Inflammatory macrophage (primary cell): ENCODE data around the gene SCN2A.

Source experiments
- DNase-seq, 2 donors: peaks; one replicate each; pipeline ENCODE4 v3.0.0-alpha.2; 2020 to 2022
- total RNA-seq, 18 experiments: gene quantifications; one replicate each; lab custom pipeline; 2026; ENCODE audit warnings: mixed read lengths in 6 of 18, inconsistent platforms in 2 of 18; lab: John Stamatoyannopoulos, UW

Gene SCN2A
- 0 to 0.41 (median 0.05) reads per million in 18 experiments for total RNA-seq

GRCh38 chr2:165239230-165239629 is at the start of gene SCN2A:
SCN2A (plus strand) TSS chr2:165239414; CDS start chr2:165295824, 56,410 bp downstream.
- DNase-seq = peak; percentile 39 to 46

- no peak for DNase-seq
These were observed 48.0 kb upstream of the SCN2A start for GRCh38 chr2:165191096-165191728.

- DNase-seq = no peak
These were observed 46.5 kb upstream of the SCN2A start for GRCh38 chr2:165192729-165193128.

- no peak for DNase-seq
These were observed 45.9 kb upstream of the SCN2A start for GRCh38 chr2:165193178-165193777.

GRCh38 chr2:165196411-165196810 is 42.8 kb upstream of the SCN2A start:
- no peak for DNase-seq

- DNase-seq = no peak
These were observed 41.9 kb upstream of the SCN2A start for GRCh38 chr2:165197346-165197745.

GRCh38 chr2:165198181-165198580 is 41.0 kb upstream of the SCN2A start:
- no peak for DNase-seq

- DNase-seq = no peak
These were observed 37.0 kb upstream of the SCN2A start for GRCh38 chr2:165202239-165202638.

- peak; percentile 4 to 11 for DNase-seq
These were observed 35.3 kb upstream of the SCN2A start, which contains the start of gene SCN3A for GRCh38 chr2:165203689-165204559. SCN3A (minus strand) TSS chr2:165204050; CDS start chr2:165176394, 27,656 bp downstream.

- DNase-seq = no peak
These were observed 33.3 kb upstream of the SCN2A start for GRCh38 chr2:165205865-165206264.

GRCh38 chr2:165208094-165208493 is 31.1 kb upstream of the SCN2A start:
- no peak for DNase-seq

- no peak for DNase-seq
These were observed 25.1 kb upstream of the SCN2A start for GRCh38 chr2:165214093-165214492.

GRCh38 chr2:165219481-165219880 is 19.7 kb upstream of the SCN2A start:
- DNase-seq = no peak

- no peak for DNase-seq
These were observed 14.3 kb upstream of the SCN2A start for GRCh38 chr2:165224941-165225340.

GRCh38 chr2:165227571-165227970 is 11.6 kb upstream of the SCN2A start:
- DNase-seq = no peak

- DNase-seq = no peak
These were observed 2.2 kb upstream of the SCN2A start for GRCh38 chr2:165237056-165237455.

GRCh38 chr2:165238295-165238694 is 919 bp upstream of the SCN2A start:
- no peak for DNase-seq

GRCh38 chr2:165239856-165240515 is 772 bp downstream of the SCN2A start:
- DNase-seq = no peak

- no peak for DNase-seq
These were observed 1.7 kb downstream of the SCN2A start for GRCh38 chr2:165240916-165241315.

- DNase-seq = no peak
These were observed 6.0 kb downstream of the SCN2A start for GRCh38 chr2:165245081-165245793.

GRCh38 chr2:165248238-165248637 is 9.0 kb downstream of the SCN2A start:
- DNase-seq = no peak

GRCh38 chr2:165251366-165251765 is 12.2 kb downstream of the SCN2A start:
- no peak for DNase-seq
